Stomach (tissue), 9 donors: Measurements from ENCODE around the gene PLA2G4B. TPM values are rescaled to one million over a fixed set of nuclear protein-coding genes. Genes with fewer than 3 reads are reported as not detected.

ENCODE experiments used
- DNase-seq, 2 donors: peaks; one replicate each; pipeline versions ENCODE4 v3.0.0 to v3.0.0-alpha.2; 2013 to 2019
- H3K27ac ChIP-seq, 5 donors: fragments of 200-600 bp in 4 of 5; sonication (generic) in 4 of 5; one replicate each; pipeline ENCODE4 v1.5.1; 2013 to 2019; ENCODE audit warnings: mild to moderate bottlenecking in 1 of 5, moderate library complexity in 1 of 5
- H3K27me3 ChIP-seq, 3 donors: fragments of 200-600 bp; sonication (generic); one replicate each; pipeline ENCODE4 v1.5.1; 2017 to 2019; ENCODE audit warnings: mixed run types in 1 of 3
- H3K36me3 ChIP-seq, 4 donors: fragments of 200-600 bp; sonication (generic); 1 replicate in 3 of 4; 2 replicates in 1 of 4; pipeline ENCODE4 v1.5.1; 2016 to 2019
- H3K4me1 ChIP-seq, 4 donors: fragments of 200-600 bp; sonication (generic); one replicate each; pipeline ENCODE4 v1.5.1; 2016 to 2019
- H3K4me3 ChIP-seq, 4 donors: fragments of 200-600 bp; sonication (generic) in 3 of 4; one replicate each; pipeline ENCODE4 v1.5.1; 2016 to 2019; ENCODE audit warnings: mild to moderate bottlenecking in 1 of 4
- H3K9me3 ChIP-seq, 4 donors: fragments of 200-600 bp; sonication (generic); one replicate each; pipeline ENCODE4 v1.5.1; 2016 to 2019
- EP300 ChIP-seq: sonication (generic); formaldehyde crosslinking; IDR thresholded peaks from one replicate; pipeline ENCODE4 v1.6.1; 2017; ENCODE audit warnings: antibody characterized with exemption
- POLR2A ChIP-seq, 4 donors: fragments of 450-650 bp; IDR thresholded peaks; one replicate each; pipeline ENCODE4 v1.6.1; 2016; ENCODE audit warnings: antibody characterized with exemption in 4 of 4, control low read depth in 2 of 4, mild to moderate bottlenecking in 1 of 4, moderate library complexity in 1 of 4
- POLR2AphosphoS5 ChIP-seq, 3 donors: sonication (generic); formaldehyde crosslinking; IDR thresholded peaks; one replicate each; pipeline ENCODE4 v1.6.1; 2016; ENCODE audit warnings: antibody characterized with exemption in 3 of 3
- WGBS, 5 donors: extraction: QIAGEN DNeasy Blood & Tissue Kit in 3 of 5; methylation state at CpG; one replicate each; pipeline versions ENCODE4 v1.1.5 to v1.1.7; 2013 to 2018; 5-methylcytosine and 5-hydroxymethylcytosine counted together
- intact Hi-C: fragments of 100-400 bp; cut with DNase I; formaldehyde crosslinking; loops from one replicate; pipeline ENCODE4 v1.15.1; 2023; ENCODE audit warnings: low total_unique reads
- polyA plus RNA-seq, 3 donors: library from polyadenylated mRNA; stranded (reverse); fragments of 200-250 nt; gene quantifications; one replicate each; pipeline ENCODE4 v1.2.3, GENCODE V29; 2013
- total RNA-seq, 5 donors: library from RNA; depleted of rRNA; stranded (reverse); fragments of >200 nt; gene quantifications; one replicate each; pipeline versions ENCODE4 v1.1.0 to v1.2.3, GENCODE V29; 2014 to 2016
- TF ChIP-seq, protein P1 (sequence below), 7 experiments: fragments of 450-650 bp in 4 of 7; fragments of 200-600 bp in 3 of 7; sonication (generic) in 3 of 7; IDR thresholded peaks; one replicate each; pipeline ENCODE4 v1.5.1; 2016 to 2019; ENCODE audit warnings: antibody characterized with exemption in 7 of 7, control low read depth in 2 of 7, mild to moderate bottlenecking in 1 of 7
- donor health status: healthy with polysubstance abuse.
- donor health status: Bipolar disorder and iron deficiency.
- donor health status: healthy.

The PLA2G4B gene
- total and polyA plus RNA-seq, 8 donors, result 2.6 to 71.2 (median 14.0) TPM

DNA sequence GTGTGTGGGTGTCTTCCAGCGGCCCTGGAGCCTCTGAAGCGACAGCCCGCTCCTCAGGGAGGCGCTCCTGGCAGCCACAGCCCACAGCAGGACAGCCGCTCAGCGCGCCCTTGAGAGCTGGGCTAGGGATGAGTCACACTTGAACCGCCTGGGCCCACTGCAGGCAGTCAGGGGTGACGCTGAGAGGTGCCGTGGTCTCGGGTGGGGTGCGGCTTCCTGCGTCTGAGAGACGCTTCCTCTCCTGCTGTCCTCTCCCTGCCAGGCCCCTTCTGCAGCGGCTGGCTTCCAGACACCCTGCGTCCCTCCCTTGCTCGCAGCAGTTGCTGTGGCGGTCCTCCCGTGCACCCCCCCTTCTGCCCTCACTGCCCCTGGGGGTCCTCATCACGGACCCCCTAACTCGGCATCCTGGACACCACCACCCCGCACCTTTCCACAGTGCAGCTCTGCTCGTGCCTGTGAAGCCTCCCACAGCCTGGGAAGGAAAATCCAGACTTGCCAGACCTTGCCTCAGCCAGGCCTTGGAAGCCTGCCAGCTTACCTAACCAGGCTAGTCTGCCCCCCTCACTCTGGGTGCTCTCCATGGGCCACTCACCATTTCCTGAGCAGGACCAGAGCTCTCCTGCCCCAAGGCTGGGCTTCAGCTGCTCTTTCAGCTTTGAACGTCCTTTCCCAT is 56.3 kb downstream of the PLA2G4B start:
- Histone ChIP-seq H3K9me3 (no peaks in the 10 kb centered on the region), H3K4me1 (peaks cover 24 to 35% (median 35%) of the 10 kb centered on the region in 4 donors), H3K27ac (peak overlapping the region; percentile 43 to 77 (median 64)), H3K4me3 (peak overlapping the region in 3 of 4 donors; percentile 17 to 26 (median 18)), H3K36me3 (peaks cover 0 to 36% (median 25%) of the 10 kb centered on the region in 4 donors), H3K27me3 (no peaks in the 10 kb centered on the region)
- WGBS, 5 donors, result 13 to 31% (median 23%) methylated on average over 16 to 24 of the region's 24 CpGs
- TF ChIP-seq EP300 (no peak), POLR2AphosphoS5 (IDR thresholded peaks at IDR 0.05) (peak in 2 of 3 donors; percentile 31 to 37), POLR2A (IDR thresholded peaks at IDR 0.05) (no peak)
- TF ChIP-seq, protein P1, sequence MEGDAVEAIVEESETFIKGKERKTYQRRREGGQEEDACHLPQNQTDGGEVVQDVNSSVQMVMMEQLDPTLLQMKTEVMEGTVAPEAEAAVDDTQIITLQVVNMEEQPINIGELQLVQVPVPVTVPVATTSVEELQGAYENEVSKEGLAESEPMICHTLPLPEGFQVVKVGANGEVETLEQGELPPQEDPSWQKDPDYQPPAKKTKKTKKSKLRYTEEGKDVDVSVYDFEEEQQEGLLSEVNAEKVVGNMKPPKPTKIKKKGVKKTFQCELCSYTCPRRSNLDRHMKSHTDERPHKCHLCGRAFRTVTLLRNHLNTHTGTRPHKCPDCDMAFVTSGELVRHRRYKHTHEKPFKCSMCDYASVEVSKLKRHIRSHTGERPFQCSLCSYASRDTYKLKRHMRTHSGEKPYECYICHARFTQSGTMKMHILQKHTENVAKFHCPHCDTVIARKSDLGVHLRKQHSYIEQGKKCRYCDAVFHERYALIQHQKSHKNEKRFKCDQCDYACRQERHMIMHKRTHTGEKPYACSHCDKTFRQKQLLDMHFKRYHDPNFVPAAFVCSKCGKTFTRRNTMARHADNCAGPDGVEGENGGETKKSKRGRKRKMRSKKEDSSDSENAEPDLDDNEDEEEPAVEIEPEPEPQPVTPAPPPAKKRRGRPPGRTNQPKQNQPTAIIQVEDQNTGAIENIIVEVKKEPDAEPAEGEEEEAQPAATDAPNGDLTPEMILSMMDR (IDR thresholded peaks at IDR 0.05), result no peak
- peak; percentile 68 to 84 for DNase-seq
- intact Hi-C loops, result no loop called here

GRCh38 chr15:41895491-41895890 is 56.8 kb downstream of the PLA2G4B start:
- no peak for DNase-seq
- peak overlapping the region; percentile 43 to 77 (median 64) for H3K27ac ChIP-seq
- H3K4me1 ChIP-seq, result peaks cover 24 to 35% (median 35%) of the 10 kb centered on the region in 4 donors
- intact Hi-C loops, result no loop called here
- peaks cover 4 to 41% (median 31%) of the 10 kb centered on the region in 4 donors for H3K36me3 ChIP-seq
- TF ChIP-seq EP300, result no peak
- no peak for TF ChIP-seq POLR2AphosphoS5 (IDR thresholded peaks at IDR 0.05)
- no peak for TF ChIP-seq POLR2A (IDR thresholded peaks at IDR 0.05)
- TF ChIP-seq, protein P1 (IDR thresholded peaks at IDR 0.05), result no peak
- H3K9me3 ChIP-seq, result no peaks in the 10 kb centered on the region
- no peak overlapping the region for H3K4me3 ChIP-seq
- 81 to 94% (median 93%) methylated on average over 11 of the region's 11 CpGs for WGBS, 5 donors
- H3K27me3 ChIP-seq, result no peaks in the 10 kb centered on the region

- intact Hi-C loops, result no loop called here
- Histone ChIP-seq H3K36me3 (peaks cover 9 to 46% (median 35%) of the 10 kb centered on the region in 4 donors), H3K4me3 (no peak overlapping the region), H3K9me3 (no peaks in the 10 kb centered on the region), H3K27me3 (no peaks in the 10 kb centered on the region), H3K4me1 (peaks cover 24 to 35% (median 35%) of the 10 kb centered on the region in 4 donors), H3K27ac (no peak overlapping the region)
- TF ChIP-seq POLR2A (IDR thresholded peaks at IDR 0.05), result no peak
- no peak for DNase-seq
- WGBS, 5 donors, result 96 to 100% (median 100%) methylated on average over 1 of the region's 1 CpG
Measured at GRCh38 chr15:41895957-41896356, 57.3 kb downstream of the PLA2G4B start.

DNA sequence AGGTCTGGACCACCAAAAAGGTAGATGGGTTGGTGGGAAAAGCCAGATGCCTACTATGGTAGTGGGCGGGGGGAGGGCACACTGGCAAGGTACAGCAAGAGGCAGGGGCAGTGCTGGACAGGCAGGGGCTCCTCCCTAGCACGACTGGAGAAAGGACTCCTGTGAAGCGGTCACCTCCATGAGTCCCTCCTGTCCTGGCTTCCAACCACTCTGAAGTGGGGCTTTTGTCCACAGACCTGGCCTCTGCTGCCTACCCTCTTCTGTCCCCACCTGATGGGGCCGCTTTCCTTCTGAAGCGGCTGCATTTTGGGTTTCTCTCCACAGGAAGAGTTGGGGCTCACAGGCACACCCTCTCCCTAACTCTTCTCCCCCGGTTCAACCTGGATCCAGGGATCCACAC is 57.9 kb downstream of the PLA2G4B start:
- no peak overlapping the region for H3K27ac ChIP-seq
- TF ChIP-seq EP300 (no peak), POLR2A (IDR thresholded peaks at IDR 0.05) (no peak), POLR2AphosphoS5 (IDR thresholded peaks at IDR 0.05) (no peak)
- TF ChIP-seq, protein P1 (IDR thresholded peaks at IDR 0.05), result no peak
- H3K9me3 ChIP-seq, result no peaks in the 10 kb centered on the region
- peaks cover 9 to 48% (median 41%) of the 10 kb centered on the region in 4 donors for H3K36me3 ChIP-seq
- no peaks in the 10 kb centered on the region for H3K27me3 ChIP-seq
- H3K4me3 ChIP-seq, result no peak overlapping the region
- no peak for DNase-seq
- intact Hi-C loops, result no loop called here
- H3K4me1 ChIP-seq, result peaks cover 24 to 41% (median 35%) of the 10 kb centered on the region in 4 donors
- 82 to 93% (median 88%) methylated on average over 6 of the region's 6 CpGs for WGBS, 5 donors

GRCh38 chr15:41897363-41897799 is 58.7 kb downstream of the PLA2G4B start:
- Histone ChIP-seq H3K27ac (no peak overlapping the region), H3K36me3 (peaks cover 9 to 52% (median 43%) of the 10 kb centered on the region in 4 donors), H3K9me3 (no peaks in the 10 kb centered on the region), H3K27me3 (no peaks in the 10 kb centered on the region), H3K4me1 (peaks cover 22 to 41% (median 31%) of the 10 kb centered on the region in 4 donors), H3K4me3 (no peak overlapping the region)
- DNase-seq, result peak in 1 of 2 donors; percentile 52
- 80 to 90% (median 83%) methylated on average over 7 to 8 of the region's 8 CpGs for WGBS, 5 donors
- intact Hi-C loops, result no loop called here
- TF ChIP-seq EP300 (no peak), POLR2AphosphoS5 (IDR thresholded peaks at IDR 0.05) (no peak), POLR2A (IDR thresholded peaks at IDR 0.05) (no peak)
- TF ChIP-seq, protein P1 (IDR thresholded peaks at IDR 0.05), result no peak
